HUES64 (cell line): ENCODE results near the gene BTLA. TPM values are rescaled to one million over a fixed set of nuclear protein-coding genes. Genes with fewer than 3 reads are reported as not detected.
A peak's percentile ranks its signal among the peaks of the same experiment; 100 is the strongest.
"Not testable (repeated sequence)": the region's sequence is repeated elsewhere in the genome, so short reads cannot be mapped to it uniquely, and the experiment has no call there.

Experiments
- H3K27ac ChIP-seq: 2 replicates; pipeline ENCODE4 v1.7.0; 2013; ENCODE audit warnings: low read depth, low read length, inconsistent platforms
- H3K27me3 ChIP-seq: 2 replicates; pipeline ENCODE4 v1.6.1; 2013; ENCODE audit warnings: mild to moderate bottlenecking, low read length; ENCODE audit not compliant: insufficient read depth
- H3K36me3 ChIP-seq: 2 replicates; pipeline ENCODE4 v1.6.1; 2013; ENCODE audit warnings: mild to moderate bottlenecking, low read length; ENCODE audit not compliant: insufficient read depth
- H3K4me1 ChIP-seq: 2 replicates; pipeline ENCODE4 v1.6.1; 2013; ENCODE audit warnings: mild to moderate bottlenecking, low read length, moderate library complexity; ENCODE audit not compliant: insufficient read depth
- H3K4me3 ChIP-seq: 2 replicates; pipeline ENCODE4 v1.5.1; 2013; ENCODE audit warnings: mild to moderate bottlenecking, low read length, moderate library complexity
- H3K9ac ChIP-seq: 2 replicates; pipeline ENCODE4 v1.6.1; 2013; ENCODE audit warnings: mild to moderate bottlenecking, low read depth, low read length
- H3K9me3 ChIP-seq: 2 replicates; pipeline ENCODE4 v1.6.1; 2013; ENCODE audit warnings: low read depth, low read length; ENCODE audit not compliant: insufficient read depth
- WGBS: fragments of 150-250, 120-280 bp; methylation state at CpG from one replicate; pipeline ENCODE4 v1.1.7; 2013; ENCODE audit warnings: missing lambda C conversion rate; 5-methylcytosine and 5-hydroxymethylcytosine counted together
- polyA plus RNA-seq, 2 experiments: library from polyadenylated mRNA; stranded (reverse); fragments of 50-300 nt; gene quantifications; one replicate each; pipeline ENCODE4 v1.2.3, GENCODE V29; 2013

Gene BTLA
- polyA plus RNA-seq (2013, experiment 1 of 2): not detected
- polyA plus RNA-seq (2013, experiment 2 of 2): not detected

- Histone ChIP-seq H3K27me3 (no peaks in the 10 kb centered on the region), H3K27ac (no peak within 1 kb of the TSS), H3K4me1 (peaks cover 3% of the 10 kb centered on the region; the same call in 1 of the 2 replicates), H3K36me3 (no peaks in the 10 kb centered on the region), H3K4me3 (no peak within 1 kb of the TSS), H3K9ac (no peak within 1 kb of the TSS), H3K9me3 (peaks cover 2% of the 10 kb centered on the region; the same call in 1 of the 2 replicates)
- 91% methylated on average over 11 of the region's 12 CpGs for WGBS
Measured at GRCh38 chr3:112498914-112499711, at the start of gene BTLA. TSS of gene BTLA (minus strand) at chr3:112499472. CDS start at chr3:112499358, 114 bp downstream.

- Histone ChIP-seq H3K4me3 (no peak overlapping the region), H3K9ac (no peak overlapping the region), H3K27me3 (no peaks in the 10 kb centered on the region), H3K9me3 (no peaks in the 10 kb centered on the region), H3K27ac (no peak overlapping the region), H3K36me3 (peaks cover 79% of the 10 kb centered on the region), H3K4me1 (no peaks in the 10 kb centered on the region)
- 92% methylated on average over 5 of the region's 5 CpGs for WGBS
Measured at GRCh38 chr3:112546216-112546759, 47.0 kb upstream of the BTLA start.

GRCh38 chr3:112539825-112540650 lies 40.8 kb upstream of the BTLA start:
- Histone ChIP-seq H3K9me3 (no peaks in the 10 kb centered on the region), H3K27ac (no peak overlapping the region), H3K4me1 (no peaks in the 10 kb centered on the region), H3K36me3 (peaks cover 73% of the 10 kb centered on the region), H3K27me3 (no peaks in the 10 kb centered on the region), H3K9ac (no peak overlapping the region), H3K4me3 (no peak overlapping the region)
- 100% methylated on average over 1 of the region's 1 CpG for WGBS

- H3K27me3 ChIP-seq: no peaks in the 10 kb centered on the region
- no peaks in the 10 kb centered on the region for H3K4me1 ChIP-seq
- H3K4me3 ChIP-seq: no peak overlapping the region
- no CpG with 5 or more reads among the region's 1 CpG for WGBS
- peaks cover 71% of the 10 kb centered on the region for H3K36me3 ChIP-seq
- no peaks in the 10 kb centered on the region for H3K9me3 ChIP-seq
- no peak overlapping the region for H3K9ac ChIP-seq
- no peak overlapping the region for H3K27ac ChIP-seq
Measured at GRCh38 chr3:112531358-112531781, 32.1 kb upstream of the BTLA start.

GRCh38 chr3:112530573-112530972 lies 31.3 kb upstream of the BTLA start:
- 84% methylated on average over 3 of the region's 3 CpGs for WGBS
- H3K9me3 ChIP-seq: no peaks in the 10 kb centered on the region
- H3K27ac ChIP-seq: no peak overlapping the region
- H3K9ac ChIP-seq: no peak overlapping the region
- peaks cover 64% of the 10 kb centered on the region for H3K36me3 ChIP-seq
- H3K27me3 ChIP-seq: no peaks in the 10 kb centered on the region
- H3K4me1 ChIP-seq: no peaks in the 10 kb centered on the region
- H3K4me3 ChIP-seq: no peak overlapping the region

GRCh38 chr3:112524127-112524526 lies 24.9 kb upstream of the BTLA start:
- H3K36me3 ChIP-seq: peaks cover 15% of the 10 kb centered on the region
- H3K27ac ChIP-seq, H3K4me3 ChIP-seq, H3K4me1 ChIP-seq, H3K9me3 ChIP-seq, H3K27me3 ChIP-seq, H3K9ac ChIP-seq: not testable (repeated sequence)
- 97% methylated on average over 6 of the region's 6 CpGs for WGBS

GRCh38 chr3:112519424-112520001 lies 20.2 kb upstream of the BTLA start:
- Histone ChIP-seq H3K4me1 (no peaks in the 10 kb centered on the region; the same call in 1 of the 2 replicates), H3K9me3 (no peaks in the 10 kb centered on the region; the same call in 1 of the 2 replicates), H3K9ac (no peak overlapping the region), H3K27me3 (no peaks in the 10 kb centered on the region), H3K4me3 (no peak overlapping the region), H3K36me3 (no peaks in the 10 kb centered on the region), H3K27ac (no peak overlapping the region)
- WGBS: 93% methylated on average over 2 of the region's 2 CpGs

- not testable (repeated sequence) for H3K9ac ChIP-seq, H3K27me3 ChIP-seq, H3K4me3 ChIP-seq, H3K4me1 ChIP-seq, H3K27ac ChIP-seq, H3K9me3 ChIP-seq, H3K36me3 ChIP-seq
- WGBS: 74% methylated on average over 3 of the region's 3 CpGs
Measured at GRCh38 chr3:112518970-112519369, 19.7 kb upstream of the BTLA start.

- Histone ChIP-seq H3K9me3 (peaks cover 44% of the 10 kb centered on the region), H3K36me3 (no peaks in the 10 kb centered on the region; the same call in 1 of the 2 replicates), H3K27ac (no peak overlapping the region), H3K4me1 (no peaks in the 10 kb centered on the region; the same call in 1 of the 2 replicates), H3K4me3 (no peak overlapping the region), H3K9ac (no peak overlapping the region), H3K27me3 (no peaks in the 10 kb centered on the region)
- WGBS: 73% methylated on average over 1 of the region's 2 CpGs
Measured at GRCh38 chr3:112514527-112515128, 15.4 kb upstream of the BTLA start.

- Histone ChIP-seq H3K27ac (no peak overlapping the region), H3K9me3 (peaks cover 45% of the 10 kb centered on the region), H3K4me1 (no peaks in the 10 kb centered on the region; the same call in 1 of the 2 replicates), H3K9ac (no peak overlapping the region), H3K4me3 (0 out of 2 replicates have a peak overlapping the region, but pooled peaks have one; percentile 16), H3K27me3 (no peaks in the 10 kb centered on the region), H3K36me3 (no peaks in the 10 kb centered on the region; the same call in 1 of the 2 replicates)
Measured at GRCh38 chr3:112512320-112512719, 13.0 kb upstream of the BTLA start.
